HepG2 (cell line): ENCODE results near the gene NEURL3. TPM values are rescaled to one million over a fixed set of nuclear protein-coding genes. Genes with fewer than 3 reads are reported as not detected.

Experiments used
- CREB3 ChIP-seq: sonication (generic); formaldehyde crosslinking; IDR thresholded peaks from 2 replicates; pipeline ENCODE4 v1.5.0; 2020; ENCODE audit warnings: missing genetic modification reagents
- FUBP1 ChIP-seq: sonication (generic); formaldehyde crosslinking; IDR thresholded peaks from 2 replicates; pipeline ENCODE4 v1.5.1; 2020; ENCODE audit warnings: missing genetic modification reagents, mild to moderate bottlenecking, borderline replicate concordance
- GMEB2 ChIP-seq: IDR thresholded peaks from 2 replicates; pipeline ENCODE4 v1.6.1; 2016; ENCODE audit warnings: missing biosample characterization, missing genetic modification reagents, low read depth
- GPN1 ChIP-seq: sonication (generic); formaldehyde crosslinking; IDR thresholded peaks from 2 replicates; pipeline ENCODE4 v1.5.1; 2020; ENCODE audit warnings: missing genetic modification reagents, borderline replicate concordance
- HES4 ChIP-seq: sonication (generic); formaldehyde crosslinking; IDR thresholded peaks from 2 replicates; pipeline ENCODE4 v1.9.0; 2021; ENCODE audit warnings: mild to moderate bottlenecking, missing genetic modification reagents, borderline replicate concordance
- HOXA9 ChIP-seq: sonication (generic); formaldehyde crosslinking; IDR thresholded peaks from 2 replicates; pipeline ENCODE4 v1.8.1; 2022; ENCODE audit warnings: missing genetic modification reagents, mild to moderate bottlenecking, moderate library complexity, borderline replicate concordance
- MBNL3 ChIP-seq: fragments of 250-450 bp; sonication (Bioruptor Pico); conservative IDR thresholded peaks from 2 replicates; pipeline ENCODE4 v1.8.0; 2022; ENCODE audit warnings: mild to moderate bottlenecking, inconsistent platforms
- NFE2L2 ChIP-seq: fragments of 150-350 bp; IDR thresholded peaks from 2 replicates; pipeline ENCODE4 v1.6.1; 2014; ENCODE audit warnings: low read length
- POLR2AphosphoS5 ChIP-seq: IDR thresholded peaks from 2 replicates; pipeline ENCODE4 v1.6.1; 2012; ENCODE audit warnings: low read depth, low read length
- SP1 ChIP-seq, 2 experiments: fragments of 450-650 bp in 1 of 2; sonication (generic) in 1 of 2; formaldehyde crosslinking in 1 of 2; IDR thresholded peaks; 2 replicates each; pipeline versions ENCODE4 v1.4.0 to v1.6.1; 2016 to 2020; ENCODE audit warnings: missing genetic modification reagents in 1 of 2
- SP4 ChIP-seq: sonication (generic); formaldehyde crosslinking; IDR thresholded peaks from 2 replicates; pipeline ENCODE4 v1.8.1; 2023; ENCODE audit warnings: mild to moderate bottlenecking, missing genetic modification reagents
- XRCC5 ChIP-seq: fragments of 200-400 bp; formaldehyde crosslinking; optimal IDR thresholded peaks from 2 replicates; pipeline ENCODE3; 2017; ENCODE audit warnings: mild to moderate bottlenecking, low read length
- YY1 ChIP-seq: IDR thresholded peaks from 2 replicates; pipeline ENCODE4 v1.6.1; 2011; ENCODE audit warnings: low read length, low read depth, moderate library complexity, mild to moderate bottlenecking; ENCODE audit not compliant: insufficient read depth, insufficient replicate concordance
- ZBTB2 ChIP-seq: sonication (generic); formaldehyde crosslinking; IDR thresholded peaks from 2 replicates; pipeline ENCODE4 v1.8.0; 2022; ENCODE audit warnings: low read depth, missing genetic modification reagents
- ZBTB21 ChIP-seq: sonication (generic); formaldehyde crosslinking; IDR thresholded peaks from 2 replicates; pipeline ENCODE4 v1.4.0; 2020; ENCODE audit warnings: missing genetic modification reagents
- ZC3H4 ChIP-seq: sonication (generic); formaldehyde crosslinking; IDR thresholded peaks from 2 replicates; pipeline ENCODE4 v1.4.0; 2020; ENCODE audit warnings: missing genetic modification reagents, borderline replicate concordance
- ZFP82 ChIP-seq: sonication (generic); formaldehyde crosslinking; IDR thresholded peaks from 2 replicates; pipeline ENCODE4 v1.5.1; 2020; ENCODE audit warnings: mild to moderate bottlenecking, missing genetic modification reagents, borderline replicate concordance
- ZMAT5 ChIP-seq: sonication (generic); formaldehyde crosslinking; IDR thresholded peaks from 2 replicates; pipeline ENCODE4 v1.5.0; 2020; ENCODE audit warnings: mild to moderate bottlenecking, low read depth, missing genetic modification reagents, borderline replicate concordance
- ZNF414 ChIP-seq: sonication (generic); formaldehyde crosslinking; IDR thresholded peaks from 2 replicates; pipeline ENCODE4 v1.5.0; 2020; ENCODE audit warnings: missing genetic modification reagents
- ZNF431 ChIP-seq: sonication (generic); formaldehyde crosslinking; IDR thresholded peaks from 2 replicates; pipeline ENCODE4 v1.9.0; 2022; ENCODE audit warnings: missing genetic modification reagents, low read depth, mild to moderate bottlenecking, borderline replicate concordance
- ZNF570 ChIP-seq: sonication (generic); formaldehyde crosslinking; IDR thresholded peaks from 2 replicates; pipeline ENCODE4 v1.4.0; 2020; ENCODE audit warnings: mild to moderate bottlenecking, missing genetic modification reagents, borderline replicate concordance
- ZNF775 ChIP-seq: sonication (generic); formaldehyde crosslinking; IDR thresholded peaks from 2 replicates; pipeline ENCODE4 v1.4.0; 2020; ENCODE audit warnings: missing genetic modification reagents, mild to moderate bottlenecking, moderate library complexity, borderline replicate concordance
- ZNF777 ChIP-seq: sonication (generic); formaldehyde crosslinking; IDR thresholded peaks from 2 replicates; pipeline ENCODE4 v1.4.0; 2020; ENCODE audit warnings: missing genetic modification reagents
- polyA plus RNA-seq, 8 experiments: library from polyadenylated mRNA; depleted of rRNA in 3 of 8; stranded (reverse) in 7 of 8; unstranded in 1 of 8; fragments of >200 nt; fragmentation: Illumina TruSeq in 4 of 8; extraction: Trizol in 4 of 8; gene quantifications; 2 replicates each; pipeline versions ENCODE4 v1.2.1 to v1.2.3, GENCODE V29; 2011 to 2016; ENCODE audit warnings: low read depth in 4 of 8, missing spikeins in 1 of 8, mixed read lengths in 1 of 8; ENCODE audit not compliant: insufficient read depth in 1 of 8
- total RNA-seq, 5 experiments: library from RNA; depleted of rRNA; stranded (reverse); fragments of >200 nt; fragmentation: Illumina TruSeq; extraction: Trizol; gene quantifications; 2 replicates each; pipeline ENCODE4 v1.2.3, GENCODE V29; 2016; ENCODE audit warnings: low read depth in 1 of 5

NEURL3 gene
- total and polyA plus RNA-seq, 2 of the 13 experiments (the other 11 are each of a cell fraction or from before 2014, with no cell fraction given): 0.16 to 1.2 TPM

GRCh38 chr2:96536445-96537065, 31.4 kb upstream of the NEURL3 start, which contains the start of gene ARID5A (continued):
- TF ChIP-seq ZBTB21 (CRISPR knock-in tag) (no peak), HES4 (peak; percentile 50; the same call in 1 of the 2 replicates), ZNF570 (CRISPR knock-in tag) (no peak), ZC3H4 (CRISPR knock-in tag) (no peak), GPN1 (no peak), ZMAT5 (no peak), ZBTB2 (CRISPR knock-in tag) (no peak), ZNF431 (no peak), SP1 (IDR thresholded peaks at IDR 0.05) (0 out of 2 replicates have a peak, but pooled peaks have one; percentile 42), SP1 (CRISPR knock-in tag; IDR thresholded peaks at IDR 0.05) (peak; percentile 99), ZFP82 (CRISPR knock-in tag) (peak; percentile 80; the same call in 1 of the 2 replicates), NFE2L2 (no peak), SP4 (peak; percentile 99), HOXA9 (CRISPR knock-in tag) (no peak), GMEB2 (peak; percentile 54; the same call in 1 of the 2 replicates), FUBP1 (CRISPR knock-in tag) (no peak), XRCC5 (peak; percentile 28), ZNF414 (CRISPR knock-in tag) (no peak), POLR2AphosphoS5 (peak; percentile 62), CREB3 (peak; percentile 54; the same call in 1 of the 2 replicates), ZNF775 (CRISPR knock-in tag) (no peak), MBNL3 (CRISPR knock-in tag) (no peak), ZNF777 (CRISPR knock-in tag) (peak; percentile 87), YY1 (peak; percentile 62)
